HG03139 (cell line): ENCODE data around the gene PMEL.

Source experiments
- ATAC-seq: cut with Tn5 transposase; IDR thresholded peaks from one replicate; pipeline ENCODE4 v1.9.1; 2021; ENCODE audit not compliant: unreplicated experiment

Gene PMEL

DNA sequence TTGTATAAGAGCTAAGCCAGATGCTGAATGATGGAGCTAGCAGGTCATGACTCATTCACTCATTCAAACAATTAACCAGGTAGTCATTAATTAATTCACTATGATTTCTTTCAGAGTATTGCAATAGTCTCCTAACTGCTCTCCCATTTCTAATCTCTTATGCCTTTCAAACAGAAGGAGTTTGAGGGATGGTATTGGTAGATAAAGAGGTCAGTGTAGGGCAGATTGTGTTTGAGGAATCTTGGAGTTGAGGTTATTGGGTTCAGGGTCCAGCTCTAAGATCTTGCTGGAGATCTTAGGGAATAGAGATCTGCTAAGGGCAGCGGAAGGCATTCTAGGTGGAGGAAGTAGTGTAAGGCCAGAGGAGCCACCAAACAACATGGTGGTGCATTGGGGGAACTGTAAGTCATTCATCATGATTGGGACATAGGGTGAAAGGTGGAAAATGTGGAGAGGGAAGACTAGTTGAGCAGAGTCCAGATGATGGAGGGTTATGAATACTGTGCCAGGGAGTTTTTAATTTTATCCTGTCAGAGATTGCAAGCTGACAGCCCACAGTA lies 23.2 kb downstream of the PMEL start:
- no peak for ATAC-seq

GRCh38 chr12:55942055-55942454 lies 23.8 kb downstream of the PMEL start:
- ATAC-seq = no peak

- peak; percentile 88 for ATAC-seq
Measured at GRCh38 chr12:55940065-55940732, 25.6 kb downstream of the PMEL start.

DNA sequence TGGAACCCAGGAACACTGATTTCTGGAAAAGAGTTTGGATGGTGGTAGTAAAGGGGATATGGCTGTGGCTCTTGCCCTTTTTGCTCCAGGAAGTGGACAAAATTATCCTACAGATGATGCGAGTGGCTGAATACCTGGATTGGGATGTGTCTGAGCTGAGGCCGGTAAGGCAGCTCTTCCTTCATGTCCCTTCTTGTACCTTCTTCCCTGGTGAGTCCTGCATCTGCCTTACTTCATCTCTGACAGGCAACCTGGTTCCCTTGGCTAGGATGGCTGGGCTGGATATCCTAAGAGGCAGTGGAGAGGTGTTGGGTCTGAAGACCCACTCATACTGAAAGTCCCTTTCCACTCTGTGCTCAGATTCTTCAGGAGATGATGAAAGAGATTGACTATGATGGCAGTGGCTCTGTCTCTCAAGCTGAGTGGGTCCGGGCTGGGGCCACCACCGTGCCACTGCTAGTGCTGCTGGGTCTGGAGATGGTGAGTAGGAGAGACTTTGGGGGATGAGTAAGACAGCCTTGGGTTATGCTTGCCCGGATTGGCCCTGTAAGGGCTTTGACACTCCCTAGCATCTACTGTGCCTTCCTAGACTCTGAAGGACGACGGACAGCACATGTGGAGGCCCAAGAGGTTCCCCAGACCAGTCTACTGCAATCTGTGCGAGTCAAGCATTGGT lies 26.9 kb downstream of the PMEL start:
- no peak for ATAC-seq

- no peak for ATAC-seq
Measured at GRCh38 chr12:55937981-55938380, 27.9 kb downstream of the PMEL start.

- ATAC-seq = no peak
Measured at GRCh38 chr12:55935738-55936151, 30.1 kb downstream of the PMEL start.

GRCh38 chr12:55934773-55935172 lies 31.1 kb downstream of the PMEL start:
- ATAC-seq = no peak

GRCh38 chr12:55933799-55934742 lies 31.8 kb downstream of the PMEL start:
- ATAC-seq = no peak

- ATAC-seq = no peak
Measured at GRCh38 chr12:55933169-55933798, 32.6 kb downstream of the PMEL start.

DNA sequence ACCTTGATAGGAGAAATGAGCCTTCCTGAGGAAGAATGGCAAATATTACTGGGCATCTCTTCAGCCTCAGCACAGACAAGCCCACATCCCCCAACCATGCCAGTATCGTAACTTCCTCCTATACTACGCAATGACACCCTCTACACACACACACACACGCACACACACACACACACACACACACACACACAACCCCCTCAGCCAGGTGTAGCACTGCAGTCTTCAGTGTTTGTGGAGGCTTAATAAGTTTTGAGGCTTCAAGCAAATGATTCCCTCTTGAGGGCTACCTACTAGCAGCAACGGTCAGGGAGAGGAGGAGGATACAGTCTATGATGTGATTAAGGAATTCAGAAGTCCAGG lies 33.3 kb downstream of the PMEL start:
- ATAC-seq = no peak

GRCh38 chr12:55931780-55932550 lies 33.9 kb downstream of the PMEL start:
- ATAC-seq = no peak

DNA sequence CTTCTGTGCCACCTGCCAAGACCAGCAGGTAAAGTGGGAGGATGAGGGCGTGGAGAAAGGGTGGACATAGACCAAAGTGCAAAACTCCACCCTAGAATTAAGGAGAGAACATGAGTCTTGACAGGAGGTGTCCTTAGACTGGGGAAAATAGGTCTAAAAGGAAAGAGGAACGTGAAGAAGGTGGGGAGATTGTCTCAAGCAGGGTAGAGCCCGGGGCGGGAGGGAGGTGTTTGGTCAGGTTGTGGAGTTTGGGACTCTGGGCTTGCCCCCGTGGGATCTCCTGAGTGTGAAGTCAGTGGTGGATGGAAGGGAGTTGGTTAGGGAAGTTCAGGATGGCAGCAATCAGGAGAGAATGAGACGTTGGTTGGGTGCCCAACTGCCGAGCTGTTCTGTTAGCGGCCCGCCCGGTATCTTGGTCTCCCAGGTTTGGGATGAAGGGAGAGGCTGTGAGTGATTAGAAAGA lies 34.5 kb downstream of the PMEL start:
- no peak for ATAC-seq

- no peak for ATAC-seq
Measured at GRCh38 chr12:55930771-55931316, 35.0 kb downstream of the PMEL start, which contains the start of gene DGKA. DGKA (plus strand) TSS chr12:55931162; CDS start chr12:55936504, 5,342 bp downstream.

DNA sequence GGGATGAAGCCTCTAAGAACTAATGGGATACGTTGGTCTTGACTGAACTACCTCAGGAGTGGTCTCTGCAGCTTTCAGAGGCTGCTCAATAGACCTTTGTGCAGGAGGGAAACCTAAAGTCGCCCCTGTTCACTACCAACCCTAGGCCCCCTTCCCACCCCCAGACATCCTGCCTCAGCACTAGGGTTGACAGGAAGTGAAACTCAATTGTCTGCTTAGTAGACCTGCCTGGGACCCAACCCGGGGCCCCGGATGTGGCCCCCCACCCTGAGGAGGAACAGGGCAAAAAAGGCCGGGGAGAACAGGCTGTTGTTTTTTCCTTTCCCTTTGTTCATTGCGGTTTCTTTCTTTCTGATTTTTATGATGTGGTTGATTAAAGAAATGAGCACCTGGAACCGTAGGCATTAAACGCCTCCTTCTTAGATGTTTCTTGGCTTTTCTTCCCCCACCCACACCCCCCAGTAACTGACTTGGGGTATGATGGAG lies 36.5 kb downstream of the PMEL start:
- peak; percentile 43 for ATAC-seq

- peak; percentile 30 for ATAC-seq
Measured at GRCh38 chr12:55927588-55928502, 38.0 kb downstream of the PMEL start, which contains the start of gene PYM1. PYM1 (minus strand) TSS chr12:55927894; CDS start chr12:55927761, 133 bp downstream.

DNA sequence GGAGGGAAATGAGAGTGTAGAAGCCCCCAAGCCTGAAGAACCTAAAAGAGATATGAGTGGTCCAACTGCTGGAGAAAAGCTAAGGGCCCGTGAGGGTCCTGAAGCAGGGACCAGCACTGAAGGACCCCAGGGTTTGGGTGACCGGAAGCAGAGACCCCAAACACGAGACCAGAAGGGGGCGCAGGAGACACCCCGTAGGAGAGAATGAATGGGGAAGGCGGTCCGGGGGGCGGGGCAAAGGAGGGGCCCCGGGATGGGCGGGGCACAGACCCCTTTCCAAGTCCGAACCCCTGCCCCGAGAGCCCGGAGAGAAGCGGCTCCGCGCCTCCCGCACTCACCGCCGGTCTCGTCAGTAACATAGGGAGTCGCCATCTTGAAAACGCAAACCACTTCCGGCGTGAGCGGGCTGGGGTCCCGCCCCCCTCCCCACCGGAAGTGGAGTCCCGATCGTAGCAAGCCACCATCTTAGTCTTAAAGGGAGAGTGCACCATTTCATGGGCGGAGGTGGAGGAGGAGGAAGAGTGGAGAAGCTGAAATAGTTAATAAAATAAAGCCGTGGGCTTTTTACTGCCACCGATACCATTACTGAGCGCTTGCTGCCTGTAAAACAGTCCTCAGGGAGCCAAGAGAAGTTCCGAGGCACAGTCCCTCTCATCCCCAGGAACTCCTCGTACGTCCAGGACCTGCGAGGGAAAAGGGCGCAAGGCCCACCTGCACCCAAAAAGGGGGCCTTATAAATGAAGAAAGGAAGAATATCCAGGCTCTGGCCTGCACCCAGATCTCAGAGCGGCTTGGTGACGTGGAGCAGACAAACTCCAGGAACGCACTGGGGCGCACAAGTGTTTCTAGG lies 38.9 kb downstream of the PMEL start:
- ATAC-seq = peak; percentile 36
